Esophagus (tissue), 2 donors: ENCODE measurements around the gene CREBRF. TPM values are rescaled to one million over a fixed set of nuclear protein-coding genes. Genes with fewer than 3 reads are reported as not detected.
A peak's percentile ranks its signal among the peaks of the same experiment; 100 is the strongest.

Source experiments
- H3K27ac ChIP-seq, 2 donors: one replicate each; pipeline ENCODE4 v1.5.1; 2013; ENCODE audit warnings: low read depth in 2 of 2, mild to moderate bottlenecking in 2 of 2, inconsistent platforms in 1 of 2, low read length in 1 of 2, moderate library complexity in 1 of 2
- H3K27me3 ChIP-seq, 2 donors: one replicate each; pipeline ENCODE4 v1.6.1; 2013; ENCODE audit warnings: low read length in 2 of 2, control low read depth in 1 of 2, mild to moderate bottlenecking in 1 of 2; ENCODE audit not compliant: insufficient read depth in 2 of 2, control insufficient read depth in 1 of 2
- H3K36me3 ChIP-seq, 2 donors: one replicate each; pipeline ENCODE4 v1.6.1; 2013; ENCODE audit warnings: low read length in 1 of 2; ENCODE audit not compliant: control insufficient read depth in 2 of 2, insufficient read depth in 2 of 2
- H3K4me1 ChIP-seq, 2 donors: one replicate each; pipeline ENCODE4 v1.6.1; 2013; ENCODE audit warnings: low read length in 1 of 2; ENCODE audit not compliant: control insufficient read depth in 2 of 2, insufficient read depth in 2 of 2
- H3K4me3 ChIP-seq, 2 donors: one replicate each; pipeline ENCODE4 v1.5.1; 2013; ENCODE audit warnings: low read length in 2 of 2, mild to moderate bottlenecking in 2 of 2, low read depth in 1 of 2, moderate library complexity in 1 of 2
- H3K9me3 ChIP-seq, 2 donors: one replicate each; pipeline ENCODE4 v1.6.1; 2013; ENCODE audit warnings: mild to moderate bottlenecking in 2 of 2, low read depth in 1 of 2, low read length in 1 of 2, moderate library complexity in 1 of 2; ENCODE audit not compliant: control insufficient read depth in 2 of 2, insufficient read depth in 1 of 2
- WGBS, 2 donors: extraction: QIAGEN DNeasy Blood & Tissue Kit; methylation state at CpG; one replicate each; pipeline ENCODE4 v1.1.7; 2013; 5-methylcytosine and 5-hydroxymethylcytosine counted together
- polyA plus RNA-seq, 2 donors: library from polyadenylated mRNA; stranded (reverse); fragments of 200-250 nt; gene quantifications; one replicate each; pipeline ENCODE4 v1.2.3, GENCODE V29; 2013
- donor health status: healthy with polysubstance abuse.
- donor health status: Bipolar disorder and iron deficiency.

The CREBRF gene
- polyA plus RNA-seq, 2 donors = 2.3 to 2.8 TPM

GRCh38 chr5:173047838-173048105 lies 8.4 kb upstream of the CREBRF start:
- no peaks in the 10 kb centered on the region for H3K4me1 ChIP-seq
- no peak overlapping the region for H3K4me3 ChIP-seq
- no peak overlapping the region for H3K27ac ChIP-seq
- H3K9me3 ChIP-seq = no peaks in the 10 kb centered on the region
- H3K36me3 ChIP-seq = no peaks in the 10 kb centered on the region
- no peaks in the 10 kb centered on the region for H3K27me3 ChIP-seq
- 63 to 66% methylated on average over 6 of the region's 6 CpGs for WGBS, 2 donors

GRCh38 chr5:173050791-173051190 lies 5.4 kb upstream of the CREBRF start:
- 63 to 65% methylated on average over 2 of the region's 2 CpGs for WGBS, 2 donors
- H3K4me3 ChIP-seq = no peak overlapping the region
- no peaks in the 10 kb centered on the region for H3K36me3 ChIP-seq
- no peaks in the 10 kb centered on the region for H3K9me3 ChIP-seq
- H3K27ac ChIP-seq = no peak overlapping the region
- no peaks in the 10 kb centered on the region for H3K27me3 ChIP-seq
- no peaks in the 10 kb centered on the region for H3K4me1 ChIP-seq

GRCh38 chr5:173051746-173052145 lies 4.4 kb upstream of the CREBRF start:
- Histone ChIP-seq H3K36me3 (no peaks in the 10 kb centered on the region), H3K4me1 (no peaks in the 10 kb centered on the region), H3K27me3 (no peaks in the 10 kb centered on the region), H3K27ac (no peak overlapping the region), H3K9me3 (no peaks in the 10 kb centered on the region), H3K4me3 (no peak overlapping the region)
- 70 to 77% methylated on average over 5 of the region's 5 CpGs for WGBS, 2 donors

GRCh38 chr5:173053041-173053440 lies 3.1 kb upstream of the CREBRF start:
- no peaks in the 10 kb centered on the region for H3K9me3 ChIP-seq
- H3K4me1 ChIP-seq = no peaks in the 10 kb centered on the region
- H3K4me3 ChIP-seq = no peak overlapping the region
- H3K36me3 ChIP-seq = no peaks in the 10 kb centered on the region
- WGBS, 2 donors = 78% methylated on average over 3 of the region's 3 CpGs
- no peak overlapping the region for H3K27ac ChIP-seq
- H3K27me3 ChIP-seq = no peaks in the 10 kb centered on the region

GRCh38 chr5:173055042-173055721 lies 970 bp upstream of the CREBRF start:
- H3K27me3 ChIP-seq = no peaks in the 10 kb centered on the region
- peak overlapping the region in 1 of 2 donors; percentile 95 for H3K4me3 ChIP-seq
- 20 to 24% methylated on average over 10 of the region's 10 CpGs for WGBS, 2 donors
- H3K36me3 ChIP-seq = no peaks in the 10 kb centered on the region
- H3K9me3 ChIP-seq = no peaks in the 10 kb centered on the region
- H3K4me1 ChIP-seq = no peaks in the 10 kb centered on the region
- H3K27ac ChIP-seq = peak overlapping the region in 1 of 2 donors; percentile 27

- whole genome bisulfite sequencing, 2 donors = 0 to 1% methylated on average over 11 of the region's 11 CpGs
- peak overlapping the region; percentile 87 to 95 for H3K4me3 ChIP-seq
- H3K4me1 ChIP-seq = no peaks in the 10 kb centered on the region
- no peaks in the 10 kb centered on the region for H3K36me3 ChIP-seq
- no peaks in the 10 kb centered on the region for H3K27me3 ChIP-seq
- H3K9me3 ChIP-seq = no peaks in the 10 kb centered on the region
- H3K27ac ChIP-seq = peak overlapping the region in 1 of 2 donors; percentile 27
Measured at GRCh38 chr5:173055722-173055982, 500 bp upstream of the CREBRF start.

GRCh38 chr5:173056783-173057061 lies 570 bp downstream of the CREBRF start:
- 0 to 1% methylated on average over 17 to 27 of the region's 27 CpGs for WGBS, 2 donors
- Histone ChIP-seq H3K27me3 (no peaks in the 10 kb centered on the region), H3K4me1 (no peaks in the 10 kb centered on the region), H3K36me3 (no peaks in the 10 kb centered on the region), H3K9me3 (no peaks in the 10 kb centered on the region), H3K27ac (peak overlapping the region; percentile 97), H3K4me3 (peak overlapping the region; percentile 87 to 95)

GRCh38 chr5:173057062-173057924 lies 1.1 kb downstream of the CREBRF start:
- no peaks in the 10 kb centered on the region for H3K4me1 ChIP-seq
- H3K36me3 ChIP-seq = no peaks in the 10 kb centered on the region
- H3K4me3 ChIP-seq = peak overlapping the region; percentile 87 to 95
- 1% methylated on average over 34 to 38 of the region's 38 CpGs for WGBS, 2 donors
- no peaks in the 10 kb centered on the region for H3K9me3 ChIP-seq
- H3K27ac ChIP-seq = peak overlapping the region; percentile 97
- no peaks in the 10 kb centered on the region for H3K27me3 ChIP-seq

- no peaks in the 10 kb centered on the region for H3K27me3 ChIP-seq
- WGBS, 2 donors = 76 to 77% methylated on average over 4 of the region's 4 CpGs
- no peaks in the 10 kb centered on the region for H3K36me3 ChIP-seq
- no peaks in the 10 kb centered on the region for H3K4me1 ChIP-seq
- no peak overlapping the region for H3K4me3 ChIP-seq
- H3K9me3 ChIP-seq = no peaks in the 10 kb centered on the region
- H3K27ac ChIP-seq = no peak overlapping the region
Measured at GRCh38 chr5:173062141-173062540, 6.0 kb downstream of the CREBRF start.

GRCh38 chr5:173065155-173065554 lies 9.0 kb downstream of the CREBRF start:
- H3K27me3 ChIP-seq = no peaks in the 10 kb centered on the region
- no peaks in the 10 kb centered on the region for H3K36me3 ChIP-seq
- H3K27ac ChIP-seq = no peak overlapping the region
- H3K4me3 ChIP-seq = no peak overlapping the region
- H3K9me3 ChIP-seq = no peaks in the 10 kb centered on the region
- no peaks in the 10 kb centered on the region for H3K4me1 ChIP-seq
